A549 (cell line): ENCODE data around the gene MECR. TPM values are rescaled to one million over a fixed set of nuclear protein-coding genes. Genes with fewer than 3 reads are reported as not detected.

Experiments
- ATAC-seq, 2 experiments: fragments of 200-7000 bp in 1 of 2; fragments of >200 bp in 1 of 2; cut with Nextera tagmentation in 1 of 2; cut with Tn5 transposase in 1 of 2; 3 replicates each; pipeline versions ENCODE4 v1.8.0 to v1.9.1; 2018 to 2020; ENCODE audit warnings: mild to moderate bottlenecking in 1 of 2, moderate library complexity in 1 of 2
- CTCF ChIA-PET: fragments of 300-600 bp; sonication (Branson Sonifier 250); formaldehyde crosslinking; extraction: SDS; loops from one replicate; lab custom pipeline; 2021; ENCODE audit warnings: antibody characterized with exemption, inconsistent platforms; lab: Yijun Ruan, JAX
- POLR2A ChIA-PET: fragments of 350-600 bp; formaldehyde crosslinking; extraction: SDS; loops from one replicate; lab custom pipeline; 2021; ENCODE audit warnings: antibody characterized with exemption, inconsistent platforms; lab: Yijun Ruan, JAX
- DNase-seq, 2 experiments: peaks; one replicate each; pipeline versions ENCODE4 v3.0.0 to v3.0.0-alpha.2; 2011 to 2016; ENCODE audit warnings: low read depth in 1 of 2, low spot score in 1 of 2
- FAIRE-seq: peaks from 2 replicates; lab custom pipeline; 2011; peaks lifted over from hg19 to GRCh38; lab: Jason Lieb, UNC
- H3K27ac ChIP-seq, 2 experiments: fragments of >200 bp; sonication (Bioruptor Twin); formaldehyde crosslinking; 3 replicates each; pipeline ENCODE4 v1.5.1; 2016 to 2017
- H3K4me1 ChIP-seq: fragments of >200 bp; sonication (Bioruptor Twin); formaldehyde crosslinking; 3 replicates; pipeline ENCODE4 v1.6.1; 2016
- H3K4me2 ChIP-seq: fragments of >200 bp; sonication (Bioruptor Twin); formaldehyde crosslinking; 3 replicates; pipeline ENCODE4 v1.6.1; 2016
- H3K4me3 ChIP-seq: fragments of >200 bp; sonication (Bioruptor Twin); formaldehyde crosslinking; 3 replicates; pipeline ENCODE4 v1.5.1; 2016
- H3K9me3 ChIP-seq: fragments of >200 bp; sonication (Bioruptor Twin); formaldehyde crosslinking; 3 replicates; pipeline ENCODE4 v1.6.1; 2016
- CBX8 ChIP-seq: fragments of 200-600 bp; sonication (generic); IDR thresholded peaks from 2 replicates; pipeline ENCODE4 v1.6.1; 2016
- EHF ChIP-seq: fragments of 250-450 bp; sonication (Bioruptor Pico); IDR thresholded peaks from 2 replicates; pipeline ENCODE4 v1.5.0; 2020; ENCODE audit warnings: mild to moderate bottlenecking
- EP300 ChIP-seq, 2 experiments: fragments of >200 bp; sonication (Bioruptor Twin); formaldehyde crosslinking; IDR thresholded peaks; 2 replicates in 1 of 2; 3 replicates in 1 of 2; pipeline ENCODE4 v1.6.1; 2016 to 2017
- ESRRA ChIP-seq: fragments of 150-350 bp; IDR thresholded peaks from 2 replicates; pipeline ENCODE4 v1.6.1; 2014; ENCODE audit warnings: mild to moderate bottlenecking, low read length, borderline replicate concordance
- FOXS1 ChIP-seq: fragments of 250-450 bp; sonication (Bioruptor Pico); IDR thresholded peaks from 2 replicates; pipeline ENCODE4 v1.5.0; 2020; ENCODE audit warnings: mild to moderate bottlenecking, moderate library complexity
- GATA3 ChIP-seq: IDR thresholded peaks from 2 replicates; pipeline ENCODE4 v1.6.1; 2012; ENCODE audit warnings: borderline replicate concordance
- HOXB5 ChIP-seq: fragments of 250-450 bp; sonication (Bioruptor Pico); IDR thresholded peaks from 2 replicates; pipeline ENCODE4 v1.5.0; 2020; ENCODE audit warnings: mild to moderate bottlenecking, moderate library complexity
- KDM5A ChIP-seq: fragments of 200-600 bp; sonication (generic); IDR thresholded peaks from 2 replicates; pipeline ENCODE4 v1.6.1; 2016; ENCODE audit warnings: antibody characterized with exemption, mild to moderate bottlenecking
- MAZ ChIP-seq: fragments of 150-350 bp; IDR thresholded peaks from 2 replicates; pipeline ENCODE4 v1.6.1; 2014; ENCODE audit warnings: antibody characterized with exemption, low read depth, low read length, borderline replicate concordance
- MYC ChIP-seq: IDR thresholded peaks from 2 replicates; pipeline ENCODE4 v1.6.1; 2012; ENCODE audit warnings: mild to moderate bottlenecking, inconsistent platforms, low read length, improper control_type of control experiment, borderline replicate concordance
- NFE2L2 ChIP-seq: fragments of 150-350 bp; conservative IDR thresholded peaks from 2 replicates; pipeline ENCODE4 v1.6.1; 2014; ENCODE audit warnings: low read length
- RCOR1 ChIP-seq: fragments of 150-350 bp; IDR thresholded peaks from 2 replicates; pipeline ENCODE4 v1.6.1; 2014; ENCODE audit warnings: antibody characterized with exemption, low read length, low read depth
- TFCP2L1 ChIP-seq: fragments of 250-450 bp; sonication (Bioruptor Pico); IDR thresholded peaks from 2 replicates; pipeline ENCODE4 v1.5.0; 2021; ENCODE audit warnings: mild to moderate bottlenecking
- ZC3H11A ChIP-seq: fragments of 450-650 bp; IDR thresholded peaks from 2 replicates; pipeline ENCODE4 v1.6.1; 2014; ENCODE audit warnings: antibody characterized with exemption, mild to moderate bottlenecking
- ZFP36 ChIP-seq: fragments of 450-650 bp; IDR thresholded peaks from 2 replicates; pipeline ENCODE4 v1.6.1; 2014; ENCODE audit warnings: borderline replicate concordance; ENCODE audit not compliant: partially characterized antibody
- ZSCAN20 ChIP-seq: fragments of 250-450 bp; sonication (Bioruptor Pico); IDR thresholded peaks from 2 replicates; pipeline ENCODE4 v1.8.0; 2022; ENCODE audit warnings: mild to moderate bottlenecking, moderate library complexity
- WGBS: methylation state at CpG from one replicate; pipeline ENCODE4 v1.1.6; 2017; ENCODE audit errors: missing lambda C conversion rate; 5-methylcytosine and 5-hydroxymethylcytosine counted together
- polyA plus RNA-seq, 4 experiments: library from polyadenylated mRNA; depleted of rRNA in 3 of 4; stranded (reverse); fragments of >200 nt; fragmentation: RNase III in 1 of 4; extraction: RNeasy Plus Mini Kit Qiagen cat#74134 plus additional on column Dnase treatment in 1 of 4; gene quantifications; 2 replicates in 3 of 4; 3 replicates in 1 of 4; pipeline ENCODE4 v1.2.3, GENCODE V29; 2011 to 2017
- TF ChIP-seq, protein P1 (sequence below): IDR thresholded peaks from 2 replicates; pipeline ENCODE4 v1.6.1; 2012
- TF ChIP-seq, protein P2 (sequence below): fragments of 250-450 bp; sonication (Bioruptor Pico); IDR thresholded peaks from 2 replicates; pipeline ENCODE4 v1.5.0; 2021; ENCODE audit warnings: mild to moderate bottlenecking, moderate library complexity, borderline replicate concordance
- TF ChIP-seq, protein P3 (sequence below): fragments of 200-600 bp; sonication (generic); IDR thresholded peaks from 2 replicates; pipeline ENCODE4 v1.6.1; 2016; ENCODE audit warnings: antibody characterized with exemption, mild to moderate bottlenecking, moderate library complexity
- TF ChIP-seq, protein P4 (sequence below): fragments of 250-450 bp; sonication (Bioruptor Pico); IDR thresholded peaks from 2 replicates; pipeline ENCODE4 v1.5.0; 2020; ENCODE audit warnings: low read depth, mild to moderate bottlenecking, moderate library complexity
- TF ChIP-seq, protein P5 (sequence below): fragments of 150-350 bp; IDR thresholded peaks from 2 replicates; pipeline ENCODE4 v1.6.1; 2014; ENCODE audit warnings: low read depth, mild to moderate bottlenecking, low read length

Gene MECR
- polyA plus RNA-seq, 2 of the 4 experiments (the other 2 are of a cell fraction), result 14.2 to 21.4 TPM

DNA sequence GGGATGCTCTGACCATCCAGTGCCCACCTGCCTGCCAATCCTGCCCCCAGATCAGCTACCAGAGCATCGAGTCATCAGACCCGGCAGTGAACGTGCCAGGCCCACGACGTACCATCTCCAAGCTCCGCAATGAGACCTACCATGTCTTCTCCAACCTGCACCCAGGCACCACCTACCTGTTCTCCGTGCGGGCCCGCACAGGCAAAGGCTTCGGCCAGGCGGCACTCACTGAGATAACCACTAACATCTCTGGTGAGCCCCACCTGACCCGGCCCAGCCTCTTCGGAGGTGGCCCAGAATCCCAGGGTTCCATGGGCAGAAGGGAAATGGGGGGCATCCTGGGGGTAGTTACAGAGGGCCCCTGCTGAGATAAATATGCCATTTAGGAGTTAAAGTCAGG is 48.7 kb upstream of the MECR start:
- ATAC-seq (no peak), FAIRE-seq (no peak), DNase-seq (no peak)
- no peaks in the 10 kb centered on the region for H3K9me3 ChIP-seq
- WGBS, result 82% methylated on average over 10 of the region's 13 CpGs
- CTCF ChIA-PET, result interaction anchor here (1.6 kb wide), 1 partner anchor 9 kb away, joined by 3 read pairs; no protein-coding TSS in a partner anchor
- POLR2A ChIA-PET, result no interaction called here
- H3K4me3 ChIP-seq, result no peak overlapping the region
- TF ChIP-seq NFE2L2, result no peak
- no peak for TF ChIP-seq ZFP36
- TF ChIP-seq CBX8, result no peak
- no peak for TF ChIP-seq FOXS1 (CRISPR knock-in tag)
- TF ChIP-seq EP300 (IDR thresholded peaks at IDR 0.05), result no peak
- TF ChIP-seq KDM5A, result no peak
- no peak for TF ChIP-seq EHF (CRISPR knock-in tag)
- TF ChIP-seq, protein P1, sequence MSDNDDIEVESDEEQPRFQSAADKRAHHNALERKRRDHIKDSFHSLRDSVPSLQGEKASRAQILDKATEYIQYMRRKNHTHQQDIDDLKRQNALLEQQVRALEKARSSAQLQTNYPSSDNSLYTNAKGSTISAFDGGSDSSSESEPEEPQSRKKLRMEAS, result no peak
- TF ChIP-seq ZC3H11A, result no peak
- TF ChIP-seq MAZ, result no peak
- TF ChIP-seq ZSCAN20 (CRISPR knock-in tag), result no peak
- TF ChIP-seq ESRRA, result no peak
- TF ChIP-seq, protein P2, sequence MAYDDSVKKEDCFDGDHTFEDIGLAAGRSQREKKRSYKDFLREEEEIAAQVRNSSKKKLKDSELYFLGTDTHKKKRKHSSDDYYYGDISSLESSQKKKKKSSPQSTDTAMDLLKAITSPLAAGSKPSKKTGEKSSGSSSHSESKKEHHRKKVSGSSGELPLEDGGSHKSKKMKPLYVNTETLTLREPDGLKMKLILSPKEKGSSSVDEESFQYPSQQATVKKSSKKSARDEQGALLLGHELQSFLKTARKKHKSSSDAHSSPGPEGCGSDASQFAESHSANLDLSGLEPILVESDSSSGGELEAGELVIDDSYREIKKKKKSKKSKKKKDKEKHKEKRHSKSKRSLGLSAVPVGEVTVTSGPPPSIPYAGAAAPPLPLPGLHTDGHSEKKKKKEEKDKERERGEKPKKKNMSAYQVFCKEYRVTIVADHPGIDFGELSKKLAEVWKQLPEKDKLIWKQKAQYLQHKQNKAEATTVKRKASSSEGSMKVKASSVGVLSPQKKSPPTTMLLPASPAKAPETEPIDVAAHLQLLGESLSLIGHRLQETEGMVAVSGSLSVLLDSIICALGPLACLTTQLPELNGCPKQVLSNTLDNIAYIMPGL (CRISPR knock-in tag), result no peak
- TF ChIP-seq, protein P3, sequence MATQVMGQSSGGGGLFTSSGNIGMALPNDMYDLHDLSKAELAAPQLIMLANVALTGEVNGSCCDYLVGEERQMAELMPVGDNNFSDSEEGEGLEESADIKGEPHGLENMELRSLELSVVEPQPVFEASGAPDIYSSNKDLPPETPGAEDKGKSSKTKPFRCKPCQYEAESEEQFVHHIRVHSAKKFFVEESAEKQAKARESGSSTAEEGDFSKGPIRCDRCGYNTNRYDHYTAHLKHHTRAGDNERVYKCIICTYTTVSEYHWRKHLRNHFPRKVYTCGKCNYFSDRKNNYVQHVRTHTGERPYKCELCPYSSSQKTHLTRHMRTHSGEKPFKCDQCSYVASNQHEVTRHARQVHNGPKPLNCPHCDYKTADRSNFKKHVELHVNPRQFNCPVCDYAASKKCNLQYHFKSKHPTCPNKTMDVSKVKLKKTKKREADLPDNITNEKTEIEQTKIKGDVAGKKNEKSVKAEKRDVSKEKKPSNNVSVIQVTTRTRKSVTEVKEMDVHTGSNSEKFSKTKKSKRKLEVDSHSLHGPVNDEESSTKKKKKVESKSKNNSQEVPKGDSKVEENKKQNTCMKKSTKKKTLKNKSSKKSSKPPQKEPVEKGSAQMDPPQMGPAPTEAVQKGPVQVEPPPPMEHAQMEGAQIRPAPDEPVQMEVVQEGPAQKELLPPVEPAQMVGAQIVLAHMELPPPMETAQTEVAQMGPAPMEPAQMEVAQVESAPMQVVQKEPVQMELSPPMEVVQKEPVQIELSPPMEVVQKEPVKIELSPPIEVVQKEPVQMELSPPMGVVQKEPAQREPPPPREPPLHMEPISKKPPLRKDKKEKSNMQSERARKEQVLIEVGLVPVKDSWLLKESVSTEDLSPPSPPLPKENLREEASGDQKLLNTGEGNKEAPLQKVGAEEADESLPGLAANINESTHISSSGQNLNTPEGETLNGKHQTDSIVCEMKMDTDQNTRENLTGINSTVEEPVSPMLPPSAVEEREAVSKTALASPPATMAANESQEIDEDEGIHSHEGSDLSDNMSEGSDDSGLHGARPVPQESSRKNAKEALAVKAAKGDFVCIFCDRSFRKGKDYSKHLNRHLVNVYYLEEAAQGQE, result no peak
- no peak overlapping the region for H3K27ac ChIP-seq
- H3K4me1 ChIP-seq, result peaks cover 22% of the 10 kb centered on the region; the same call in 1 of the 3 replicates
- H3K4me2 ChIP-seq, result no peak overlapping the region

DNA sequence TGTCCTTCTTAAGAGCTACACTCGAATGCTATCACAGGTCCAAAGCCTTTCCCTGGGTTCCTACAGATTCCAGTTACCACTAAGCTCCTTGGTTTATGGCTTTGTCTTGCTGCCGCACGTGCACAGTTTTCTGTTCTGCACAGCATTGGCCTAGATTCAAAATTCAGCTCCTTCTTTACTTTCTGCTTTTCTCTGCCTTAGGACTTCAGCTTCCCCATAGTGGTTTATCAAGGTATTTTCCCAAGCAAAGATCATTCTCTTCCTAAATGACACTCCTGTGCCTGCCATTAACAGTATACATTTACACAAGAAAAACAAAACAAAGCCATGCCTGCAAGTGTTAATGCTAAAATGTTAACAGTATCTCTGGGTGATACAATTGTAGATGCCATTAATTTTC is 47.4 kb upstream of the MECR start:
- FAIRE-seq (no peak), DNase-seq (no peak), ATAC-seq (no peak)
- Histone ChIP-seq H3K4me3 (no peak overlapping the region), H3K4me1 (peaks cover 20% of the 10 kb centered on the region; the same call in 1 of the 3 replicates), H3K4me2 (no peak overlapping the region), H3K9me3 (no peaks in the 10 kb centered on the region), H3K27ac (no peak overlapping the region)
- WGBS, result 99% methylated on average over 3 of the region's 3 CpGs
- ChIA-PET POLR2A (no interaction called here), CTCF (no interaction called here)
- TF ChIP-seq HOXB5 (CRISPR knock-in tag) (no peak), MAZ (no peak), MYC (no peak), GATA3 (no peak), ZSCAN20 (CRISPR knock-in tag) (no peak), TFCP2L1 (CRISPR knock-in tag) (no peak), RCOR1 (no peak)
- TF ChIP-seq, protein P4, sequence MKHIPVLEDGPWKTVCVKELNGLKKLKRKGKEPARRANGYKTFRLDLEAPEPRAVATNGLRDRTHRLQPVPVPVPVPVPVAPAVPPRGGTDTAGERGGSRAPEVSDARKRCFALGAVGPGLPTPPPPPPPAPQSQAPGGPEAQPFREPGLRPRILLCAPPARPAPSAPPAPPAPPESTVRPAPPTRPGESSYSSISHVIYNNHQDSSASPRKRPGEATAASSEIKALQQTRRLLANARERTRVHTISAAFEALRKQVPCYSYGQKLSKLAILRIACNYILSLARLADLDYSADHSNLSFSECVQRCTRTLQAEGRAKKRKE (CRISPR knock-in tag), result no peak
- TF ChIP-seq, protein P5, sequence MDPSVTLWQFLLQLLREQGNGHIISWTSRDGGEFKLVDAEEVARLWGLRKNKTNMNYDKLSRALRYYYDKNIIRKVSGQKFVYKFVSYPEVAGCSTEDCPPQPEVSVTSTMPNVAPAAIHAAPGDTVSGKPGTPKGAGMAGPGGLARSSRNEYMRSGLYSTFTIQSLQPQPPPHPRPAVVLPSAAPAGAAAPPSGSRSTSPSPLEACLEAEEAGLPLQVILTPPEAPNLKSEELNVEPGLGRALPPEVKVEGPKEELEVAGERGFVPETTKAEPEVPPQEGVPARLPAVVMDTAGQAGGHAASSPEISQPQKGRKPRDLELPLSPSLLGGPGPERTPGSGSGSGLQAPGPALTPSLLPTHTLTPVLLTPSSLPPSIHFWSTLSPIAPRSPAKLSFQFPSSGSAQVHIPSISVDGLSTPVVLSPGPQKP, result no peak
